Tibial nerve (tissue), 4 donors: Measurements from ENCODE around the gene PWWP2A.

Source experiments
- EP300 ChIP-seq, 2 donors: sonication (generic); formaldehyde crosslinking; IDR thresholded peaks; one replicate each; pipeline ENCODE4 v1.6.1; 2017; ENCODE audit warnings: antibody characterized with exemption in 2 of 2, mild to moderate bottlenecking in 1 of 2
- POLR2A ChIP-seq, 2 donors: fragments of 450-650 bp; IDR thresholded peaks; one replicate each; pipeline ENCODE4 v1.6.1; 2017; ENCODE audit warnings: antibody characterized with exemption in 2 of 2, mild to moderate bottlenecking in 2 of 2, moderate library complexity in 2 of 2
- TF ChIP-seq, protein P1 (sequence below), 5 experiments: fragments of 200-600 bp in 3 of 5; fragments of 450-650 bp in 2 of 5; sonication (generic) in 3 of 5; IDR thresholded peaks; one replicate each; pipeline ENCODE4 v1.5.1; 2016 to 2019; ENCODE audit warnings: antibody characterized with exemption in 5 of 5, mild to moderate bottlenecking in 3 of 5, moderate library complexity in 2 of 5

DNA sequence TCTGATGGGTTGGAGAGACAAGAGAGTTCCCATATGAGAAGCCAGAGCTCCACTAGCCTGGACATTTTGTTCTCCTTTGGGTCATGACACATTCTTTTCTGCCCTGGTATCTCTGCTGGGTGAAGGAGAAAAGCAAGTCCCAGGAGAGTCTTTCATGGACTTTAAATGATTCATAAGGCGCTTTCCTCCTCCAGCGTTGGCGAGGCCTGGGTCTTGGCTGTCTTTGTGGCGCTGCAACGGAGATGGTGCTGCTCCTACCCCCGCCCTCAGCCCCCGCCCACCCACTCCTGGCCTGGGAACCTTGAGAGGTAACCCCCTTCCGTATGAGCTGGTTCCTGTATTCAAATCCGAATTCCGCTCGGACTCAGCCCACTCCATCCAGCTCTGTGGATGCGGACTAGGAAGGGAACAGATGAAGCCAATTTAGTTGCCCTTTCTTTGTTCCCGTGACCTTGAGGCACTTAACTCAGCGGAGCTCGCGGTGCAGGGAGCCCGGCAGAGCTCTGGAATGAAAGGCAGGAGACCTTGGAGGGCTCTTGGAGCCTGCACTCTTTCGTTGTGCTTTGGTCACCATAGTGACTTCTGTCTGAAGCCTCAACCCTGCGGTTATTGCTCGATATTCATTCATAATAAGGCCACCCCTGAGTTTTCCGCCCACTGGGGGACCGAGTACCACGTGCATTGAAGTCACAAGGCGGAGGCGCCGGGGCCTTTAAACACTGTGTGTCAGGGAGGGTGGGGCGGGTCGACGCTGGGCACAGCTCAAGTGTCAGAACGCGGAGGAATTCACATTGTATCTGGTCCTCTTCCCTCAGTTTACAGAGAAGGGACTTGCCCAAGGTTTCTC is 14.0 kb upstream of the PWWP2A start:
- TF ChIP-seq EP300 (IDR thresholded peaks at IDR 0.05) (no peak), POLR2A (IDR thresholded peaks at IDR 0.05) (no peak)
- TF ChIP-seq, protein P1, sequence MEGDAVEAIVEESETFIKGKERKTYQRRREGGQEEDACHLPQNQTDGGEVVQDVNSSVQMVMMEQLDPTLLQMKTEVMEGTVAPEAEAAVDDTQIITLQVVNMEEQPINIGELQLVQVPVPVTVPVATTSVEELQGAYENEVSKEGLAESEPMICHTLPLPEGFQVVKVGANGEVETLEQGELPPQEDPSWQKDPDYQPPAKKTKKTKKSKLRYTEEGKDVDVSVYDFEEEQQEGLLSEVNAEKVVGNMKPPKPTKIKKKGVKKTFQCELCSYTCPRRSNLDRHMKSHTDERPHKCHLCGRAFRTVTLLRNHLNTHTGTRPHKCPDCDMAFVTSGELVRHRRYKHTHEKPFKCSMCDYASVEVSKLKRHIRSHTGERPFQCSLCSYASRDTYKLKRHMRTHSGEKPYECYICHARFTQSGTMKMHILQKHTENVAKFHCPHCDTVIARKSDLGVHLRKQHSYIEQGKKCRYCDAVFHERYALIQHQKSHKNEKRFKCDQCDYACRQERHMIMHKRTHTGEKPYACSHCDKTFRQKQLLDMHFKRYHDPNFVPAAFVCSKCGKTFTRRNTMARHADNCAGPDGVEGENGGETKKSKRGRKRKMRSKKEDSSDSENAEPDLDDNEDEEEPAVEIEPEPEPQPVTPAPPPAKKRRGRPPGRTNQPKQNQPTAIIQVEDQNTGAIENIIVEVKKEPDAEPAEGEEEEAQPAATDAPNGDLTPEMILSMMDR (IDR thresholded peaks at IDR 0.05): no peak
